OCI-LY1 (cell line): Measurements from ENCODE around the gene SLIT3.

Experiments
- H2AFZ ChIP-seq: fragments of 200-600 bp; sonication (generic), shearing (Covaris generic); 2 replicates; pipeline ENCODE4 v1.6.0; 2014; ENCODE audit warnings: antibody characterized with exemption, mild to moderate bottlenecking, low read length
- H3F3A ChIP-seq: fragments of 200-600 bp; sonication (generic), shearing (Covaris generic); 2 replicates; pipeline ENCODE4 v1.6.0; 2014; ENCODE audit warnings: mild to moderate bottlenecking, antibody characterized with exemption, low read length, moderate library complexity; ENCODE audit not compliant: insufficient read depth
- H3K27ac ChIP-seq: fragments of 200-600 bp; sonication (generic); 2 replicates; pipeline ENCODE4 v1.5.1; 2014; ENCODE audit warnings: low read length, mixed run types, mild to moderate bottlenecking, low read depth; ENCODE audit not compliant: poor library complexity, severe bottlenecking
- H3K27me3 ChIP-seq: fragments of 200-600 bp; sonication (generic); 2 replicates; pipeline ENCODE4 v1.6.0; 2014; ENCODE audit warnings: antibody characterized with exemption, mild to moderate bottlenecking, low read length, moderate library complexity; ENCODE audit not compliant: insufficient read depth
- H3K36me3 ChIP-seq: fragments of 200-600 bp; sonication (generic); 2 replicates; pipeline ENCODE4 v1.6.1; 2014; ENCODE audit warnings: mild to moderate bottlenecking, antibody characterized with exemption, low read length, moderate library complexity, mixed read lengths; ENCODE audit not compliant: insufficient read depth
- H3K4me1 ChIP-seq: fragments of 200-600 bp; sonication (generic); 2 replicates; pipeline ENCODE4 v1.5.1; 2014; ENCODE audit warnings: mild to moderate bottlenecking, low read length, moderate library complexity; ENCODE audit not compliant: insufficient read depth, severe bottlenecking
- H3K4me2 ChIP-seq: fragments of 200-600 bp; sonication (generic), shearing (Covaris generic); 2 replicates; pipeline ENCODE4 v1.6.1; 2014; ENCODE audit warnings: low read length
- H3K4me3 ChIP-seq: fragments of 200-600 bp; sonication (generic); 2 replicates; pipeline ENCODE4 v1.5.1; 2014; ENCODE audit warnings: low read length, low read depth, mild to moderate bottlenecking, mixed read lengths; ENCODE audit not compliant: poor library complexity, severe bottlenecking
- H3K79me2 ChIP-seq: fragments of 200-600 bp; shearing (Covaris generic); 2 replicates; pipeline ENCODE4 v1.6.1; 2016; ENCODE audit warnings: mixed run types, low read length, mixed read lengths; ENCODE audit not compliant: insufficient read depth
- H3K9ac ChIP-seq: fragments of 200-600 bp; sonication (generic), shearing (Covaris generic); 2 replicates; pipeline ENCODE4 v1.6.1; 2014; ENCODE audit warnings: mild to moderate bottlenecking, low read length, mixed read lengths
- H3K9me2 ChIP-seq: fragments of 200-600 bp; sonication (generic), shearing (Covaris generic); 2 replicates; pipeline ENCODE4 v1.6.1; 2014; ENCODE audit warnings: low read depth, mild to moderate bottlenecking, low read length, mixed read lengths
- H3K9me3 ChIP-seq: fragments of 200-600 bp; shearing (Covaris generic); 2 replicates; pipeline ENCODE4 v1.6.1; 2014; ENCODE audit warnings: low read length, mixed read lengths
- H4K20me1 ChIP-seq: fragments of 200-600 bp; sonication (generic), shearing (Covaris generic); 2 replicates; pipeline ENCODE4 v1.6.0; 2016; ENCODE audit warnings: mild to moderate bottlenecking, low read length; ENCODE audit not compliant: insufficient read depth
- CTCF ChIP-seq: fragments of 200-600 bp; sonication (generic), shearing (Covaris generic); IDR thresholded peaks from 2 replicates; pipeline ENCODE4 v1.5.1; 2017; ENCODE audit warnings: mild to moderate bottlenecking, antibody characterized with exemption, low read length, moderate library complexity, mixed read lengths
- EZH2 ChIP-seq: fragments of 200-600 bp; sonication (generic), shearing (Covaris generic); IDR thresholded peaks from 2 replicates; pipeline ENCODE4 v1.8.0; 2017; ENCODE audit warnings: borderline replicate concordance, mixed run types, mild to moderate bottlenecking, antibody characterized with exemption, low read length, moderate library complexity, mixed read lengths

The SLIT3 gene

DNA sequence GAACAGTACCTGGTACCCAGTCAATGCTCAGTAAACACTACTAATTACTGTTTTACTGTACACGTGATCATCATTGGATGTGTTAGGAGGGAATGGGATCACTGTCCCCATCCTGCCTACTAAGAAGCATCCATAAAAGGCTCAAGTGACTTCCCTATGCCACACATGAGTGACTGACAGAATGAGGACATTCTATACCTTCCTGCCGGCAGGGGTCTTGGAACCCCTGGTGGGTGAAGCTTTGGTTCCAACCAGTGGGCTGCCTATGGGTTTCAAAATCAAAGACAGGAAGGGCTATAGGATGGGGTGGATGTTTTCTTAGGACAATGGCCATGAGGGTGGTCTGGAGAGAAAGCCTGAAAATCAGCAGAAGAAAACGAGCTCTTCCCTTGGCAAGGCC lies 512.2 kb downstream of the SLIT3 start:
- Histone ChIP-seq H2AFZ (no peak overlapping the region), H3K4me3 (no peak overlapping the region), H4K20me1 (no peaks in the 10 kb centered on the region), H3K9ac (no peak overlapping the region), H3K27me3 (peaks cover 3% of the 10 kb centered on the region; the same call in 1 of the 2 replicates), H3K36me3 (no peaks in the 10 kb centered on the region), H3K9me2 (no peaks in the 10 kb centered on the region), H3K4me2 (no peak overlapping the region), H3K79me2 (no peaks in the 10 kb centered on the region), H3K4me1 (no peaks in the 10 kb centered on the region), H3K9me3 (no peaks in the 10 kb centered on the region), H3F3A (no peaks in the 10 kb centered on the region), H3K27ac (no peak overlapping the region)
- no peak for TF ChIP-seq EZH2
- TF ChIP-seq CTCF: no peak

GRCh38 chr5:168788107-168788506 lies 512.8 kb downstream of the SLIT3 start:
- no peaks in the 10 kb centered on the region for H3K36me3 ChIP-seq

GRCh38 chr5:168786147-168786546 lies 514.8 kb downstream of the SLIT3 start:
- Histone ChIP-seq H3K4me3 (no peak overlapping the region), H3K27me3 (peaks cover 4% of the 10 kb centered on the region; the same call in 1 of the 2 replicates), H3K4me2 (no peak overlapping the region), H3K27ac (no peak overlapping the region), H3K36me3 (no peaks in the 10 kb centered on the region), H3K79me2 (no peaks in the 10 kb centered on the region), H4K20me1 (no peaks in the 10 kb centered on the region), H3F3A (no peaks in the 10 kb centered on the region), H3K9me3 (no peaks in the 10 kb centered on the region), H3K9me2 (no peaks in the 10 kb centered on the region), H3K9ac (no peak overlapping the region), H3K4me1 (no peaks in the 10 kb centered on the region), H2AFZ (no peak overlapping the region)
- TF ChIP-seq CTCF (no peak), EZH2 (no peak)

More at GRCh38 chr5:168788107-168788506, 512.8 kb downstream of the SLIT3 start:
- Histone ChIP-seq H3F3A (no peaks in the 10 kb centered on the region), H3K4me2 (no peak overlapping the region), H3K4me1 (no peaks in the 10 kb centered on the region), H3K9ac (no peak overlapping the region), H4K20me1 (no peaks in the 10 kb centered on the region), H3K79me2 (no peaks in the 10 kb centered on the region), H3K4me3 (no peak overlapping the region), H3K9me3 (no peaks in the 10 kb centered on the region), H3K27ac (no peak overlapping the region), H3K9me2 (no peaks in the 10 kb centered on the region), H3K27me3 (peaks cover 4% of the 10 kb centered on the region; the same call in 1 of the 2 replicates), H2AFZ (no peak overlapping the region)
- TF ChIP-seq EZH2 (no peak), CTCF (no peak)
